Psoas muscle (tissue), 8 donors: ENCODE measurements around the gene SRGAP3. TPM values are rescaled to one million over a fixed set of nuclear protein-coding genes. Genes with fewer than 3 reads are reported as not detected.

Source experiments
- ATAC-seq, 4 donors: fragments of 200-7000 bp; cut with Tn5 transposase; one replicate each; pipeline ENCODE4 v1.9.1; 2020; ENCODE audit warnings: moderate library complexity in 3 of 4, mild to moderate bottlenecking in 2 of 4
- DNase-seq, 2 donors: peaks; one replicate each; pipeline ENCODE4 v3.0.0-alpha.2; 2020
- H3K27ac ChIP-seq: fragments of 200-600 bp; one replicate; pipeline ENCODE4 v1.8.0; 2022
- H3K27me3 ChIP-seq, 3 donors: fragments of 200-600 bp in 1 of 3; one replicate each; pipeline versions ENCODE4 v1.6.1 to v1.8.0; 2013 to 2022; ENCODE audit warnings: low read length in 2 of 3, mild to moderate bottlenecking in 2 of 3, moderate library complexity in 1 of 3; ENCODE audit not compliant: insufficient read depth in 3 of 3
- H3K36me3 ChIP-seq, 2 donors: fragments of 200-600 bp in 1 of 2; one replicate each; pipeline versions ENCODE4 v1.6.1 to v1.8.0; 2013 to 2022; ENCODE audit warnings: low read depth in 1 of 2, mild to moderate bottlenecking in 1 of 2, moderate library complexity in 1 of 2; ENCODE audit not compliant: insufficient read depth in 1 of 2
- H3K4me1 ChIP-seq: fragments of 200-600 bp; one replicate; pipeline ENCODE4 v1.8.0; 2022
- H3K4me3 ChIP-seq: fragments of 200-600 bp; one replicate; pipeline ENCODE4 v1.8.0; 2022; ENCODE audit warnings: mild to moderate bottlenecking
- H3K9me3 ChIP-seq: fragments of 200-600 bp; one replicate; pipeline ENCODE4 v1.8.0; 2022
- WGBS, 3 donors: extraction: QIAGEN DNeasy Blood & Tissue Kit; methylation state at CpG; one replicate each; pipeline versions ENCODE4 v1.1.6 to v1.1.7; 2013; 5-methylcytosine and 5-hydroxymethylcytosine counted together
- intact Hi-C, 2 donors: fragments of 100-400 bp; cut with DNase I; formaldehyde crosslinking; loops; one replicate each; pipeline versions ENCODE4 v1.11.0 to v1.14.2; 2022
- polyA plus RNA-seq, 3 donors: library from polyadenylated mRNA; stranded (reverse); fragments of 200-250 nt; gene quantifications; one replicate each; pipeline ENCODE4 v1.2.3, GENCODE V29; 2013
- total RNA-seq, 4 donors: library from RNA; stranded (reverse); fragmentation: NEBNext Ultra II Directional in 2 of 4; extraction: Animal tissue kit (Norgen Biotek cat#: 25700) in 2 of 4; gene quantifications; one replicate each; pipeline versions ENCODE4 v1.2.1 to v1.2.4, GENCODE V29; 2021 to 2023
- TF ChIP-seq, protein P1 (sequence below): fragments of 200-600 bp; IDR thresholded peaks from one replicate; pipeline ENCODE4 v1.8.0; 2022; ENCODE audit warnings: antibody characterized with exemption
- donor health status: healthy with polysubstance abuse.
- donor health status: DM: no; HTN: no; CAD: no; lungs with moderate emphysema.
- donor health status: Bipolar disorder and iron deficiency.
- donor health status: healthy.
- donor health status: DM: yes; HTN: yes; CAD: no.
- donor health status: DM: no; HTN: no; CAD: no.
- donor health status: DM: no; HTN: no; CAD: no.
- donor health status: DM: yes; HTN: yes; CAD: no.

SRGAP3 gene
- total and polyA plus RNA-seq, 7 donors, result 0.77 to 7.6 (median 1.9) TPM

DNA sequence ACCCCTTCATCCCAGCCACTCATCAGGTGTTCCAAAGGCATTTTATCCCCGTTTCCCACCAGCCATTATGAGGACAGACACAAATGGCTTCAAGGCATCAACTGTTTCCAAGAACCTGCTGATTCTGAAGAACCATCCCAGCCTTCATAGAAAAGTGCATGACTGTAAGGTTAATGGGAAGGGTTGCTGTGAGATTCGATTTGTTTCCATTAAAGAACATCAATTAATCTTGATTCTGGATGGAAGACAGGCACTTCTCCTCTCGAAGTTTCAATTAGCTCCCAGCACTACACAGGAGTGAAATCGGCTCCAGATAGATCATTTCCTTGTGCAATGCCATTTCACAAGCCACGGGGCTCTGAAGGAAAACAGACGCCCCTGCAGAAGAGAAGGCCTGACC lies 25.8 kb downstream of the SRGAP3 start:
- DNase-seq, result no peak
- Histone ChIP-seq H3K4me1 (no peaks in the 10 kb centered on the region), H3K4me3 (no peak overlapping the region), H3K27ac (no peak overlapping the region), H3K9me3 (no peaks in the 10 kb centered on the region), H3K36me3 (no peaks in the 10 kb centered on the region), H3K27me3 (no peaks in the 10 kb centered on the region)
- 73 to 86% (median 85%) methylated on average over 6 of the region's 6 CpGs for WGBS, 3 donors
- TF ChIP-seq, protein P1, sequence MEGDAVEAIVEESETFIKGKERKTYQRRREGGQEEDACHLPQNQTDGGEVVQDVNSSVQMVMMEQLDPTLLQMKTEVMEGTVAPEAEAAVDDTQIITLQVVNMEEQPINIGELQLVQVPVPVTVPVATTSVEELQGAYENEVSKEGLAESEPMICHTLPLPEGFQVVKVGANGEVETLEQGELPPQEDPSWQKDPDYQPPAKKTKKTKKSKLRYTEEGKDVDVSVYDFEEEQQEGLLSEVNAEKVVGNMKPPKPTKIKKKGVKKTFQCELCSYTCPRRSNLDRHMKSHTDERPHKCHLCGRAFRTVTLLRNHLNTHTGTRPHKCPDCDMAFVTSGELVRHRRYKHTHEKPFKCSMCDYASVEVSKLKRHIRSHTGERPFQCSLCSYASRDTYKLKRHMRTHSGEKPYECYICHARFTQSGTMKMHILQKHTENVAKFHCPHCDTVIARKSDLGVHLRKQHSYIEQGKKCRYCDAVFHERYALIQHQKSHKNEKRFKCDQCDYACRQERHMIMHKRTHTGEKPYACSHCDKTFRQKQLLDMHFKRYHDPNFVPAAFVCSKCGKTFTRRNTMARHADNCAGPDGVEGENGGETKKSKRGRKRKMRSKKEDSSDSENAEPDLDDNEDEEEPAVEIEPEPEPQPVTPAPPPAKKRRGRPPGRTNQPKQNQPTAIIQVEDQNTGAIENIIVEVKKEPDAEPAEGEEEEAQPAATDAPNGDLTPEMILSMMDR, result no peak
- no peak for ATAC-seq
- intact Hi-C loops, result no loop called here

DNA sequence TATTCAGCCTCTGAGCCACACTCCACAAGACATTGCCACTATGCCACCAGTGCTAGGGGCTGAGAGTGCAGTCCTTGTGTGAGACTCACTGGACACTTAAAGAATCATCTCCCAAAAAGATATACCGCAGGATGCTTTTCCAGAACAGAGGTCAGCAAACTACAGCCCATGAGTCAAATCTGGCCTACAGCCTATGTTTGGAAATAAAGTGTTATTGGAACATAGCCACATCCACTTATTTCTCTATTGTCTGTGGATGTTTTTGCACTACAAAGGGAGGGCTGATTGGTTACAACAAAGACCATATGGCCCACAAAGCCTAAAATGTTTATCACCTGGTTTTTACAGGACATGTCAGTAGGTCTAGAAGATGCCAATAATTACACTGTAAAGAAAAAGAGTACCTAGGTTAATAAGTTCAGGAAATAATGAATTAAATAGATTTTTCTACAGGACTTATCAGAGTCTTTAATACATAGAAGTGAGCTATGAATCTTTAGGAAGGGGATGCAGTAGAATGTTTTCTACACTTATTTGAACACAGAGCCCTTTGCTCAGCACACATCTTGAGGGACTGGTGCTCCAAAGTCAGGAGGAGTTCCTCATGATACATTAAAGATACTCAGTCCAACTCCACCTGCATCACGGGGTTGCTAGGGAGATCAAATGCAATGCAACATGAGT lies 26.3 kb downstream of the SRGAP3 start:
- Histone ChIP-seq H3K9me3 (no peaks in the 10 kb centered on the region), H3K27me3 (no peaks in the 10 kb centered on the region), H3K27ac (no peak overlapping the region), H3K4me3 (no peak overlapping the region), H3K4me1 (no peaks in the 10 kb centered on the region), H3K36me3 (no peaks in the 10 kb centered on the region)
- no peak for DNase-seq
- WGBS, 3 donors, result 90 to 97% (median 93%) methylated on average over 2 of the region's 2 CpGs
- TF ChIP-seq, protein P1, result no peak
- ATAC-seq, result no peak
- intact Hi-C loops, result no loop called here

DNA sequence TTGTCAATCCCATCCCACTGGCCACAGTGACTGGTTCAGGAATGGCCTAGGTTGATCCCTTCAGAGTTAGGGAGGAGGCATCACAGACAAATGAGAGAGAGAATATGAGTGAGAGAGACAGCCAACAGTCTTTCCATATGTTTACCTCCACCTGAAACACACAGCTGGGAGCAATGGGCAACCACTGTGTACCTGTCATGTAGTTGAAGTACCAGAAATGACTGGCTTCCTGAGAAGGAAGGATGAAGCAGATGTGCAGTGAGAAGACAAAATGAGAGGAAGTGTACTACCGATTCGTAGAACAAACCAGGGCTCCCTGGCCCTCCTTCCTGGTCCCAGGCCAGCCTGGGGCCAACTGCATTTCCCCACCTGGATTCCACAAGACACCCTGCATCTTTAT lies 27.4 kb downstream of the SRGAP3 start:
- intact Hi-C loops, result no loop called here
- TF ChIP-seq, protein P1, result no peak
- no peak overlapping the region for H3K4me3 ChIP-seq
- no peak overlapping the region for H3K27ac ChIP-seq
- 61 to 83% (median 83%) methylated on average over 2 of the region's 2 CpGs for WGBS, 3 donors
- ATAC-seq, result no peak
- no peaks in the 10 kb centered on the region for H3K27me3 ChIP-seq
- H3K36me3 ChIP-seq, result no peaks in the 10 kb centered on the region
- no peaks in the 10 kb centered on the region for H3K4me1 ChIP-seq
- no peak for DNase-seq
- H3K9me3 ChIP-seq, result no peaks in the 10 kb centered on the region

DNA sequence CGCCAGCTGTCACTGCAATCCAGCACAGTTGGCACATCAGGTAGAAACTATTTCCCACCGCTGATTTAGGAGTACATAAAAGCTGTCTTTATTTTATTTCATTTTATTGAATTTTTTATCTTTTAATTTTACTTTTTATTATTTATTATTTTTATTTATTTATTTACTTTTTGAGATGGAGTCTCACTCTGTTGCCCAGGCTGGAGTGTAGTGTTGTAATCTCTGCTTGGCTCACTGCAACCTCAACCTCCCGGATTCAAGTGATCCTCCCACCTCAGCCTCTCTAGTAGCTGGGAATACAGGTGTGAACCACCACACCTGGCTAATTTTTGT lies 31.0 kb downstream of the SRGAP3 start:
- ATAC-seq, result no peak
- Histone ChIP-seq H3K4me1 (no peaks in the 10 kb centered on the region), H3K27me3 (no peaks in the 10 kb centered on the region), H3K4me3 (no peak overlapping the region), H3K9me3 (no peaks in the 10 kb centered on the region), H3K27ac (no peak overlapping the region), H3K36me3 (no peaks in the 10 kb centered on the region)
- intact Hi-C loops, result no loop called here
- DNase-seq, result no peak
- TF ChIP-seq, protein P1, result no peak
- 83 to 95% (median 89%) methylated on average over 3 of the region's 3 CpGs for WGBS, 3 donors
